ENCODE measurements around the gene SOWAHC. TPM values are rescaled to one million over a fixed set of nuclear protein-coding genes. Genes with fewer than 3 reads are reported as not detected.

The SOWAHC gene
- polyA plus RNA-seq, 1 of the 3 experiments (the other 2 are of a cell fraction): 2.9 TPM

- no peaks in the 10 kb centered on the region for H3K9me3 ChIP-seq
- TF ChIP-seq SMC3 (IDR thresholded peaks at IDR 0.05; ENCODE audit: low read depth, low read length) (no peak), FOXM1 (IDR thresholded peaks at IDR 0.05; ENCODE audit: low read depth) (no peak), EP300 (IDR thresholded peaks at IDR 0.05; ENCODE audit: borderline replicate concordance in 1 of 2, low read depth in 1 of 2, low read length in 1 of 2) (no peak), GABPA (IDR thresholded peaks at IDR 0.05; ENCODE audit: low read depth) (no peak), NRF1 (IDR thresholded peaks at IDR 0.05; ENCODE audit: low read depth, low read length) (no peak), CHD2 (IDR thresholded peaks at IDR 0.05; ENCODE audit: low read length, partially characterized antibody) (no peak), GATA2 (CRISPR knock-in tag; IDR thresholded peaks at IDR 0.05) (no peak)
- CTCF ChIA-PET: interaction anchor here (0.6 to 2.6 kb wide), 7 partner anchors 10 to 486 kb away, joined by 3 to 14 read pairs (median 4); partner anchors contain the start of gene SH3RF3
- H3K4me2 ChIP-seq: peak overlapping the region; percentile 65; the same call in 1 of the 2 replicates
- H3K36me3 ChIP-seq (replicated peaks in 1 of 2; ENCODE audit: control insufficient read depth in 1 of 2, insufficient read depth in 2 of 2, low read length in 1 of 2): peaks cover 0 to 9% of the 10 kb centered on the region in 2 experiments
- H3K4me1 ChIP-seq (ENCODE audit: control insufficient read depth in 1 of 2, insufficient read depth in 2 of 2, low read depth in 1 of 2, low read length in 1 of 2): peaks cover 14 to 24% of the 10 kb centered on the region in 2 experiments; a peak in 3 of 4 replicates
- peak overlapping the region; percentile 69; the same call in 1 of the 2 replicates for H3K9ac ChIP-seq
- peak overlapping the region; percentile 79 to 92; a peak in 3 of 4 replicates for H3K27ac ChIP-seq (ENCODE audit: low read depth in 2 of 2, low read length in 1 of 2)
- H2AFZ ChIP-seq (ENCODE audit: low read depth): peak overlapping the region; percentile 56; the same call in 1 of the 2 replicates
- peaks cover 26% of the 10 kb centered on the region for H3F3A ChIP-seq (replicated peaks; ENCODE audit: insufficient read depth)
- WGBS (ENCODE audit: low lambda C conversion rate): 74% methylated on average over 40 of the region's 90 CpGs
- DNase-seq: peak; percentile 72
- H4K20me1 ChIP-seq (ENCODE audit: insufficient read depth): peaks cover 5% of the 10 kb centered on the region
- peak overlapping the region; percentile 68 to 84 for H3K4me3 ChIP-seq (ENCODE audit: low read depth in 2 of 2, low read length in 1 of 2)
- no peaks in the 10 kb centered on the region for H3K9me2 ChIP-seq
- peaks cover 65% of the 10 kb centered on the region for H3K79me2 ChIP-seq (ENCODE audit: insufficient read depth)
- POLR2A ChIA-PET: interaction anchor here (0.9 to 2.4 kb wide), 4 partner anchors 15 to 443 kb away, joined by 3 to 11 read pairs (median 4); no protein-coding TSS in a partner anchor
- H3K27me3 ChIP-seq (ENCODE audit: insufficient read depth): no peaks in the 10 kb centered on the region
These were observed 812 bp downstream of the SOWAHC start for GRCh38 chr2:109614715-109615636.

DNA sequence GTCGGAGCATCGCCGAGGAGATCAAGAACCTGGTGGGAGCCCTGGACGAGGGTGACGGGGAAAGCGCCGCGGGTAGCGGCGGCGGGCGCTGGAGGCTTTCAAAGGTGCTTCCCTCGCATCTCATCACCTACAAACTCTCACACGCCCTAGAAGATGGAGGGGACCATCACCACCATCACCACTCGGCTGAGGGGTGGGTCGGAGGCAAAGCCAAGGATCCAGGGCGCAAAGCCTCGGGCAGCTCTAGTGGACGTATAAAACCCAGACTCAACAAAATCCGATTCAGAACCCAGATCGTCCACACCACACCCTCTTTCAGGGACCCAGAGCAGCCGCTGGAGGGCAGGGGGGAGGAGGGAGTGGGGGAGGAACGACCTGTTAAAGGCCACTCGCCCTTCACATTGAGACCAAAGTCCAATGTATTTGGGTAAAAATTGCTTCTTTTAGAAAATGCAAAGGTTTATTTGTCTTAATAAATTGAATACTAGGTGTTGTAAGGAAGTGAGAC is 1.5 kb downstream of the SOWAHC start:
- CTCF ChIA-PET: interaction anchor here (1.0 to 2.6 kb wide), 3 partner anchors 16 to 71 kb away, joined by 3 to 14 read pairs (median 4); no protein-coding TSS in a partner anchor
- POLR2A ChIA-PET: no interaction called here
- Histone ChIP-seq H3K4me3 (ENCODE audit: low read depth in 2 of 2, low read length in 1 of 2) (peak overlapping the region; percentile 68 to 84), H3K36me3 (replicated peaks in 1 of 2; ENCODE audit: control insufficient read depth in 1 of 2, insufficient read depth in 2 of 2, low read length in 1 of 2) (peaks cover 0 to 9% of the 10 kb centered on the region in 2 experiments), H3K79me2 (ENCODE audit: insufficient read depth) (peaks cover 58% of the 10 kb centered on the region), H3K9me3 (no peaks in the 10 kb centered on the region), H3K27me3 (ENCODE audit: insufficient read depth) (no peaks in the 10 kb centered on the region), H3K4me1 (ENCODE audit: control insufficient read depth in 1 of 2, insufficient read depth in 2 of 2, low read depth in 1 of 2, low read length in 1 of 2) (peaks cover 14 to 18% of the 10 kb centered on the region in 2 experiments; a peak in 3 of 4 replicates), H3K27ac (ENCODE audit: low read depth in 2 of 2, low read length in 1 of 2) (no peak overlapping the region), H4K20me1 (ENCODE audit: insufficient read depth) (peaks cover 5% of the 10 kb centered on the region), H3F3A (replicated peaks; ENCODE audit: insufficient read depth) (peaks cover 25% of the 10 kb centered on the region), H3K9ac (no peak overlapping the region), H3K4me2 (peak overlapping the region; percentile 65), H3K9me2 (no peaks in the 10 kb centered on the region), H2AFZ (ENCODE audit: low read depth) (no peak overlapping the region)
- no peak for TF ChIP-seq CHD2 (IDR thresholded peaks at IDR 0.05; ENCODE audit: low read length, partially characterized antibody)
- TF ChIP-seq, protein P1, sequence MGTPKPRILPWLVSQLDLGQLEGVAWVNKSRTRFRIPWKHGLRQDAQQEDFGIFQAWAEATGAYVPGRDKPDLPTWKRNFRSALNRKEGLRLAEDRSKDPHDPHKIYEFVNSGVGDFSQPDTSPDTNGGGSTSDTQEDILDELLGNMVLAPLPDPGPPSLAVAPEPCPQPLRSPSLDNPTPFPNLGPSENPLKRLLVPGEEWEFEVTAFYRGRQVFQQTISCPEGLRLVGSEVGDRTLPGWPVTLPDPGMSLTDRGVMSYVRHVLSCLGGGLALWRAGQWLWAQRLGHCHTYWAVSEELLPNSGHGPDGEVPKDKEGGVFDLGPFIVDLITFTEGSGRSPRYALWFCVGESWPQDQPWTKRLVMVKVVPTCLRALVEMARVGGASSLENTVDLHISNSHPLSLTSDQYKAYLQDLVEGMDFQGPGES (IDR thresholded peaks at IDR 0.05; ENCODE audit: low read depth, low read length): no peak
- WGBS (ENCODE audit: low lambda C conversion rate): 95% methylated on average over 21 of the region's 24 CpGs
- DNase-seq: no peak
